Esophagus squamous epithelium (tissue), 4 donors: Measurements from ENCODE around the gene CACNA1I.

Experiments
- CTCF ChIP-seq, 6 experiments: fragments of 450-650 bp in 4 of 6; fragments of 200-600 bp in 2 of 6; sonication (generic) in 2 of 6; IDR thresholded peaks; one replicate each; pipeline ENCODE4 v1.5.1; 2016 to 2019; ENCODE audit warnings: antibody characterized with exemption in 6 of 6, mild to moderate bottlenecking in 4 of 6, moderate library complexity in 4 of 6
- POLR2A ChIP-seq, 4 donors: fragments of 450-650 bp; IDR thresholded peaks; one replicate each; pipeline ENCODE4 v1.6.1; 2017; ENCODE audit warnings: antibody characterized with exemption in 4 of 4, mild to moderate bottlenecking in 4 of 4, moderate library complexity in 3 of 4

GRCh38 chr22:39655004-39655579 lies 84.5 kb downstream of the CACNA1I start:
- TF ChIP-seq CTCF (IDR thresholded peaks at IDR 0.05): no peak
- TF ChIP-seq POLR2A (IDR thresholded peaks at IDR 0.05): no peak
